GM21723 (cell line): Measurements from ENCODE around the gene GOLM1.
"Not testable (repeated sequence)": the region's sequence is repeated elsewhere in the genome, so short reads cannot be mapped to it uniquely, and the experiment has no call there.

Source experiments
- ATAC-seq: cut with Tn5 transposase; IDR thresholded peaks from one replicate; pipeline ENCODE4 v1.9.1; 2021; ENCODE audit warnings: mild to moderate bottlenecking, moderate library complexity; ENCODE audit not compliant: unreplicated experiment

GOLM1 gene, protein sequence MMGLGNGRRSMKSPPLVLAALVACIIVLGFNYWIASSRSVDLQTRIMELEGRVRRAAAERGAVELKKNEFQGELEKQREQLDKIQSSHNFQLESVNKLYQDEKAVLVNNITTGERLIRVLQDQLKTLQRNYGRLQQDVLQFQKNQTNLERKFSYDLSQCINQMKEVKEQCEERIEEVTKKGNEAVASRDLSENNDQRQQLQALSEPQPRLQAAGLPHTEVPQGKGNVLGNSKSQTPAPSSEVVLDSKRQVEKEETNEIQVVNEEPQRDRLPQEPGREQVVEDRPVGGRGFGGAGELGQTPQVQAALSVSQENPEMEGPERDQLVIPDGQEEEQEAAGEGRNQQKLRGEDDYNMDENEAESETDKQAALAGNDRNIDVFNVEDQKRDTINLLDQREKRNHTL

DNA sequence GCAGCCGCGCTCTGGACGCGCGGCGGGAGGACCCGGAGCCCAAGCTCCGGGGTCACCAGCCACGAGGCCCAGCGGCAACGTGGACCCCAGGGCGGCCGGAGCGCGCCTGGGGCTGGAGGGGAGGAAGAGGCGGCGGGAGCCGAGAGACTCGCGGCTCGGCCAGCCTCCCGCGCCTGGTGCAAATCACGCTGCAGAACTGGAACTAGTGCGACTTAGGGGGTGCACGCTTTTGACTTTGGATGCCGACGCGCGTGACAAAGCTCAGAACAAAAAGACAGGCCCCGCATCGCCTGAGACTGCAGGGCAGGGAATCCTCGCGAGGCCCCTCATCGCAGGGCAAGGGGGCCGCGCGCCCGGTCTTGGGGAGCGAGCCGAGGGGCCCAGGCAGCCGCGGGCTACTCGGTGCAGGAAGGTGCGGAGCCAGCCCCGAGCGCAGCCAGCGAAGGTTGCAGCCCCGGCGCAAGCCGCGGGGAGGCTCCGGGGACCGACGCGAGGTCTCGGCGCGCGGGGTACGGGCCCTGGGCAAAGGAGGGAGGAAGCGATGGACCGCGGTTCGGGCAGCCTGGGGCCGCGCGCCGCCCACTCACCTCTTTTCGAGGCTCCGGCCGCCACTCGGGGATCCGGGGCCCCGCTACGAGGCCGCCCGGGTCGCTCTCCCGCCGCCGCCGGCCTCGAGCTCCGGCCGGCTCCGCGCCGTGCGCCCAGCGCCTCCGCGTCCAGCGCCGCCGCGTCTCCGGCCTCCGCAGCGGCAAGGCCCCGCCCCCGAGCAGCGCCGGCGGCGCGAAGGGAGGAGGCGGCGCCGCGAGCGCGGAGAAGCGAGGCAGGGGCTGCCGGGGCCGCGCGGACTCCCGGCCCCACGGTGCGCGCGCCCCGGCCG is at the start of gene GOLM1:
Gene GOLM1 (minus strand): TSS at position 735 of the 877 bp plus-strand sequence. CDS start 20,238 bp downstream, outside the sequence.
- ATAC-seq = peak; percentile 71

DNA sequence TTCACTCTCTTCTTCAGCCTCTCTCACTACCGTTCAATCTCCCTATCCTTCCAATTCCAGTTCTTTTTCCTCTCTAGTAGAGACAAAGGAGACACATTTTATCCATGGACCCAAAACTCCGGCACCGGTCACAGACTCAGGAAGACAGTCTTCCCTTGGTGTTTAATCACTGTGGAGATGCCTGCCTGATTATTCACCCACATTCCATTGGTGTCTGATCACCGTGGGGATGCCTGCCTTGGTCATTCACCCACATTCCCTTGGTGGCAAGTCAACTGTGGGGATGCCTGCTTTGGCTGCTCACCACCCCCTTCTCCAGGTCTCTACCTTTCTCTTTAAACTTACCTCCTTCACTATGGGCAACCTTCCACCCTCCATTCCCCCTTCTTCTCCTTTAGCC is 47.3 kb upstream of the GOLM1 start:
- ATAC-seq = not testable (repeated sequence)

DNA sequence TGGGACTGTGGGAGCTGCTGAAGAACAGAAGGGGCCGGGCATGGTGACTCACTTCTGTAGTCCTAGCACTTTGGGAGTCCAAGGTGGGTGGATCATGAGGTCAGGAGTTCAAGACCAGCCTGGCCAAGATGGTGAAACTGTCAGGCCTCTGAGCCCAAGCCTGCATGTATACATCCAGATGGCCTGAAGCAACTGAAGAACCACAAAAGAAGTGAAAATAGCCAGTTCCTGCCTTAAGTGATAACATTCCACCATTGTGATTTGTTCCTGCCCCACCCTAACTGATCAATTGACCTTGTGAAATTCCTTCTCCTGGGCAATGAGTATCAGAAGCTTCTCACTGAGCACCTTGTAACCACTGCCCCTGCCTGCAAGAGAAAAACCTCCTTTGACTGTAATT is 46.6 kb upstream of the GOLM1 start:
- not testable (repeated sequence) for ATAC-seq

GRCh38 chr9:86142973-86143372 is 43.6 kb upstream of the GOLM1 start:
- ATAC-seq = no peak

DNA sequence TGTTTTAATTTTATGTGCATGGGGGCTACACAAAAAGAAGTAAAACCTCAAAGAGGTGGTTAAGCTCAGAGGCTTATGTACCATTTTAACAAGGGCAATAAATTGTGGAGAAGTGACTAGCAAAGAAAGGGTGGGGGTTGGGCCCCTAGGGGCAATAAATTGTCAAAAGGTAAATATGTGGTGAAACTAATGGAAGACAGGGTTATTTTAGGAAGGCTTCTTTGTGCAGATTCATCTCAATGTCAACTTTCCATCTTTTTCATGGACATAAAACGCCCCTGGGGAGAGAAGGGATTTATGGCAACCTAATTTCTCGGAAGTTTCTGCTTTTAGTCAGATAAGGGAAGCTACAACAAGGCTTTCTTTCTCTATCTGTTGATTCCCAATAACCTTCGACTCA is 42.5 kb upstream of the GOLM1 start:
- ATAC-seq = no peak

- ATAC-seq = no peak
These were observed 36.0 kb upstream of the GOLM1 start for GRCh38 chr9:86135371-86135770.

DNA sequence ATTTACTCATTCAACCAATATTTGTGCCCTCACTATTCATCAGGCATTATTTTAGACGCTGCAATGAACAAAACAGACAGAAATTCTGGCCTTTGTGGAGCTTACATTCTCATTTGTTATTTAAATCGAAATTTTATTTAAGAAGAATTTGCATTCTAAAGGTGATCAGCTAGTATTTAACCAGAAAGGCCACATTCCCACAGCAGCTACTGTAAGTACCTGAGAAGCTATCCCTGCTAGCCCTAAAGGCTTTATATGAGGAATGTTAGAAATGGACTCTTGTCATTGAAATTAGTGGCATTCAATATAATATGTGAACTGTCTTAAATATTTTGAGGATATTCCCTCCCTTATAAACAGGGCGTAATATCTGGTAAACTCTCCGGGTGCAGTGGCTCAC is 35.0 kb upstream of the GOLM1 start:
- no peak for ATAC-seq

- ATAC-seq = no peak
These were observed 29.0 kb upstream of the GOLM1 start for GRCh38 chr9:86128235-86128822.

DNA sequence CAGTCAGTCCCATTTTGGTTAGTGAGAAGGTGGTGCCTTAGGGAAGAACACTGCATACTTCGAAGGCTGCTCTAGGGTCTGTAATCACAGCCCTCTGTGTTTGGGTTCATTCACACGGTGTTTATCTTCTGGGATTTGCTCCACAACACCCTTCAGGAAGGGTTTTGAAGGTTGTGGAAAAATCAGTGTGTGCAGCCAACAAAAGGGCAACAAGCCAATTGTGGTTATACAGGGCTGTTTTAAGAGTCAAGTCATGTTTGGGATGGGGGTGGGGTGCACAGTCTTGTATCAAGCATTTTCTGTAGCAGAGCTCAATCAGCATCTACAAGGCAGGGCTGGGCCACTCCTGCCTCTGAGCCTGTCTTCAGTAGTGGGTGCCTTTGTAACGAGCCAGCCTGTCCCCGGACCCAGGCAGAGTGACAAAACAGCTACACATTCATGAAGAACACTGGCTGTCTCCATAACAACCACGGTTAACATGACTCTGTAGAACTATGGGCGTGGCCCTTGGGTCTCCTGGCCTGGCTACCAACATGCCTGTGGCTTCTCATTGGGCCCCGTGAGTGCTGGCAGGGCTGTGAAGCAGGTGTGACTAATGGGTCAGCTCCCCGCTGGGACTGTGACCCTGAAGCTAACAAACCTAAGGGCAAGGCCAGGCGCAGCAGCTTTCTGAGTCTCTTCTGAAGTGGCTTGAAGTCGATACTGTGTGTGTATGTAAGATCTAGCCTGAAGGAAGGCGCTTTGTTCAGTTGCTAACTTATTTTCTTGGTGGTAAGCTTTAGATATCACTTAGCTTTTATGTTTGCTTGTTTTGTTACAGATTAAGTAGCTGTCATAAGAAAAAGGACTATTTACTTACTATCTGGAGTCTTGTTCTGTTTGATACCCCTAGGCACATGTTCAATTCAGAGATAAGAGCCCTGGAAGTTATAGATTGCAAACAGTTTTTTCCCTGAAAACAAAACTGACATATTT is 27.9 kb upstream of the GOLM1 start:
- ATAC-seq = no peak

DNA sequence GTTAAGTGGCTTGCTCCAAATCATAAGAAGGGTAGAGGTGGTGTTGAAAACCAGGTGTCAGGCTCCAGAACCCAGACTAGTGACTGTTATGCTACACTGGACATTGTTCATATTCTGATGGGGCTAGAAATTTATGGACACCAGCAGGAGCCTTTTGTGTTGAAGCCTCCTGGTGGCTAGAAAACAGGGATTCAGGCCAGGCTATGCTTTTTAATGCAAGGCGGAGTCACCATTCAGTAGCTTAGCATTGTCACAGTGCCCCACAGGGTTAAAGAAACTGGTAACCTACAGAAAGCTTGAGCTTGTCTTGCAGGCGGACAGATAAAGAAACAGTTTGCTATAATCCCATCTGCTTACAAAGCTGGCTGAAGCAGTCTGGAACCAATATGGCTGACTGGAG is 23.0 kb upstream of the GOLM1 start:
- no peak for ATAC-seq

DNA sequence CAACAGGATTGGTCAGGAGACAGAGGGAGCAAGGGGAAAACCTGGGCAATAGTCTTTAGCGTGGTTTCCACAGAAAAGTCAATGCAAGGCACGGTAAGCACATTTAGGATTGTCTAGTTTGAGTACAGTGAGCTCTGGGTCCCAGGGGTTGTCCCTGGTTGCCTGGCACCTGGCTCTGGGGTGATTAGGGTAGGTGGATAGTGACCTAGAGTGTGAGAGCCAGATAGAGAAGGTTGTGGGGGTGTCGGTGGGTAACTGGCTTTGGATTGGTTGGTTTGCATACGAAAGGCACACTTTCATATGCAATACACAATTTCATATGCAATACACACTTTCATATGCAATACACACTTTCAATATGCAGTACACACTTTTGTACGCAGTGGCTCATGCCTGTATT is 20.1 kb upstream of the GOLM1 start:
- no peak for ATAC-seq

DNA sequence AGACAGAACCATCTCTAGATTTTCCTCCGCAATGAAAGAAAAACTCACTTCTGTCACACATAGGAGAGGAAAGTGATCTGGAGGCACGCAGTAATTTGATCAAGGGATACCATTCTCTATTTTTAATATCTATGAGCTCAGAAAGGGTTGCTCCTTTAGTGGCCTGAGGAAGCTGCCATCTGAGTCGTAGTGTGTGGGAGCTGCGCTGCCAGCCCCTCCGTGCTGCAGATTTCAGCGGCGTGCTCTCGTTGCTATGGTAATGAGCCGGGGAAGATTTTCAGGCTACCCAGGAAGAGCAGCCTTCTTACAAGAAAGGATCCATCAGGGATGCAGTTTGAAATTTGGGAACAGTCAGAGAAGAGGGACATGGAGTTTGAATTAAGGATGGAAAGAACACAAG is 17.1 kb upstream of the GOLM1 start:
- ATAC-seq = no peak

DNA sequence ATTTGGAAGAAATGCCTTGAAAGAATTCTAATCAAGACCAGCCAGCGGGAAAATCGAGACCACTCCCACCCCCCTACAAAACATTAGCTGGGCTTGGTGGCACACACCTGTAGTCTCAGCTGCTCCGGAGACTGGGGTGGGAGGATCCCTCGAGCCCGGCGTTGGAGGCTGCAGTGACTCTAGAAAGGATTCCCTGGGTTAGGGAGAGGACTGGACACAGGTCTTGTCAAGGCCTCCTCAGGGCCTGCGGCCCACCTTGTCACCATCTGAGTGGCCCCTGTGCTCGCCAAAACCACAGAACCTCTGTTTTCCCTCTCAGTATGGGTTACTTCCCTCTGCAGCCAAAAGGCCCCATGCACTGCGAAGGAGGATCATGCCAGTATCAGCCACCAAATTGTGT is 16.5 kb upstream of the GOLM1 start:
- ATAC-seq = no peak

- no peak for ATAC-seq
These were observed 12.7 kb upstream of the GOLM1 start for GRCh38 chr9:86112057-86112456.

DNA sequence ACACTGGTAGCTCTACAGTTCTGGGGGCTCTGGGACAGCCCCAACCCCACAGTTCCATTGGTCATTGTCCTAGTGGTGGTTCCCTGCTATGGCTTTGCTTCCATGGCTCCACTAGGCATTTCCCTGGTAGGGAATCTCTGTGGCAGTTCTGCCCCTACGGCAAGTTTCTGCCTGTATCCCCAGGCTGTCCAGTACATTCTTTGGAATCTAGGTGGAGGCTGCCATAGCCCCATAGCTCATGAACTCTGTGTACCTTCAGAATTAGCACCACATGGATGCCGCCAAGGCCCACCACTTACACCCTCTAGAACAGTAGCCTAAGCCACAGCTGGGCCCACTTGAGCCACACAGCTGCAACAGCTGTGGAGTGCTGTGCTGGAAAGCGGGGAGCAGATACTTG is 3.3 kb upstream of the GOLM1 start:
- ATAC-seq = no peak

DNA sequence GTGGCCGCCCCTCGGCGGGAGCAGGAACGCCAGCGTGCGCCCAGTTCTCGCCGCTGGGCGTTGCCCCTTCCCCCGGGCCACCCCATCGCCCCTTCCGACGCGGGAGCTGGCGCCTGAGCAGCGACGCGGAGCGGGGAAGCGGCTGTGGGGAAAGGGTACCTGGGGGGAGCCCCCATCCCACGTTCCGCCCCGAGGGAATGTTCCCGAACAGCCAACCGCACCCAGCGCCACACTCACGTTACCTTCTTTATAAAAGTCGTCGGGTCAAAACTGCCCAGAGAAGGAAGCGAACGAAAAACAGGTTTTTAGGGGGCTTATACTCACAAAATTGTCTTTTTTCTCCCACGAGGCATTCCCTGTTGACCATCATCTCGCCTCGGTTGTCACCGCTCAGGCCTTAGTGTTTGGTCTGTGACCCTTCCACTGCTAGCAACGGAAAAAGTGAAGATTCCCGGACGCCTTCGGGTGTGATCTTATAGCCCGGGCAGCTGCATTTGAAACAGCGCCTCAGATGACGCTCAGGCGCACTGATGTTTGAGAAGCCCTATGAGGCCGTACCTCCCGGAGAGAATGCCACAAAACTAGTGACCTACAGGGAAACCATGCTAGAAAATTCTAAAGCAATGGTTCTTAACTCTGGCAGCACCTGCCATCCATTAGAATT is 475 bp upstream of the GOLM1 start:
- ATAC-seq = no peak

DNA sequence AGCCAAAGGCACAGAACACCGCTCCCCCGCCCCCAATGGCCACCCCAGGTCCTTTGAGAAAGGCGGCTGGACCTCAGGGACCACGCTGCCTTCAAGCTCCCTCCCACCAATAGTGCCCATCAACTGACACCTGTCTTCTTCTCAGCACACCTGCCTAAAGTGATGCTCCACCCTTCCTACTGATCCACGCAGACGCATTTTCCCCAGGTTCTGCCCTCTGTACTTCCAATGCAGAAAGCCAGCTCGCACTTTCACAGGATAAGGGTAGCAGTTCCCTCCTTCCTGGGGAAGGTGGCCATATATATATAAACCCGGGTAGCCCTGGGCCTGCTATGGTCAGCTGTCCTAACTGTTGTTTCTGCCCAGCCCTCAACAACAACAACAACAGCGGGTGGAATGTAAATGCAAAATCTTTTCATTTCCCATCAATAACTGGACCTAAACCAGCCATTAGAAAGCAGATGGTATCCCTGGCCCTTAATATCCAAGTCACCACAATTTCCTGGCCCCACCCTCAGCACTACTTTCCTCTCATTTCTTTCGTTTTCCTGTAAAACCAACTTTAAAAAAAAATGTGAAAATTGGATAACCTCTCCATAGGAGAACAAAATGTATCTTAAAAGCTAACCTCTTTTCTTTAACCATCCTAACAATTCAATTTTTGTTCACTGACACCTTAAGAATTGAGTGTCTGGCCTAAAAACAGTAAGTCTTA is 1.7 kb downstream of the GOLM1 start:
- no peak for ATAC-seq

DNA sequence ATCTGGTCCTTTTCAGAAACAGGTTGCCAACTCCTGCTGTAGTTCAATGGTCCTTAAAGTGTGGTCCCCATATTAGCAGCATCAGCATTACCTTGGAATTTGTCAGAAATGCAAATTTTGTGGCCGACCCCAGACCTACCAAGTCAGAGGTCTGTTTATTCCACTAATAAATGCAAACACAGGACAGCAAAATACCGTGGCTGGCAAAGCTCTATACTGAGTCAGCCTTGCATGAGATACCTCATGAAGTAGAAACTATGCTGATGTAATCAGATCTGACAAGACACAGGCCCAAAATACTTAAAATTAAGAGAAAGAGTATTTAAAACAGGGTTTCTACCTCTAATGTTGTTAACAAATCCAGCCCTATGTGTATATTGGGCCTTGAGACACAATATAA is 3.0 kb downstream of the GOLM1 start:
- no peak for ATAC-seq

DNA sequence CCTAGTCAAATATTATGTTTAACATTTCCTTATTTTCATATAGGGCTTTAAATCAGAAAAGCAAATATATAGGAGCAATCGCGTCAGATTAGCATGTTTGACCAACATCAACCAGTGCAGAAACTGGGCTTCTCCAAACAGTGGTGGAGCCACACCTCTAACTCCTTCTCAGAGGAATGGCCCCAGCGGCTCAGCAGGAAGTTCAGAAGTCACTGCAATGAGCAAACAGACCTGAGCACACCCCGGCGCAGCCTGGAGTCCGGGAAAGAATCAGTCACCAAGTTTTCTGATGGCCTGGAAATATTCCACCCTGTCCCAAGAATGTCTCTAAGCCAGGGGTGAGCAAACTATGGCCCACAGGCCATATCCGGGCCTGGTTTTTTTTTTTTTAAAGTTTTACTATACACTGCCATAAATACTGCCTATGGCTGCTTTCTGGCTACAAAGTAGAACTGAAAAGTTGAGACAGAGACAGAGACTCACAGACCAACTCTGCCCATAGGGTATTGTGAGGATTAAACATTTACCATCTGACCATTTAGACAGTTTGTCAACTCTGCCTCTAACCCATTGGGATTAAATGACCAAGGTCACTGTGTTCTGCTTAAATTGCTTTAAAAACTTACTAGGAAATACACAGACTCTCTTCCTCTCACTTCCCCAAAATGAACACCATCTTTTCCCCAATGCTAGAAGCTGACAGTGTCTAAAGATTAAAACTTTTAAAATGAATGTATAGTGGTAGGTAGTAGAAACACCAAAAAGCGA is 5.4 kb downstream of the GOLM1 start:
- no peak for ATAC-seq
